OCI-LY3 (cell line): ENCODE data around the gene PRTFDC1.
"Not testable (repeated sequence)": the region's sequence is repeated elsewhere in the genome, so short reads cannot be mapped to it uniquely, and the experiment has no call there.

Experiments used
- H2AFZ ChIP-seq: fragments of 200-600, 300-600 bp; shearing (Covaris generic); 2 replicates; pipeline ENCODE4 v1.6.0; 2014; ENCODE audit warnings: antibody characterized with exemption, low read depth, low read length
- H3K27ac ChIP-seq: fragments of 200-600, 300-600 bp; sonication (generic); 2 replicates; pipeline ENCODE4 v1.5.1; 2014; ENCODE audit warnings: mild to moderate bottlenecking, low read length, moderate library complexity, mixed read lengths
- H3K27me3 ChIP-seq: fragments of 200-600, 300-600 bp; sonication (generic); 2 replicates; pipeline ENCODE4 v1.6.1; 2014; ENCODE audit warnings: low read depth, low read length, mixed read lengths
- H3K36me3 ChIP-seq: fragments of 200-600, 300-600 bp; sonication (generic); replicated peaks from 2 replicates; pipeline ENCODE3; 2014; ENCODE audit warnings: low read depth, low read length, mixed read lengths
- H3K4me1 ChIP-seq: fragments of 300-600, 200-600 bp; sonication (generic); 2 replicates; pipeline ENCODE4 v1.6.1; 2014; ENCODE audit warnings: low read length, mixed read lengths
- H3K4me2 ChIP-seq: fragments of 200-600, 300-600 bp; sonication (generic); 2 replicates; pipeline ENCODE4 v1.6.1; 2014; ENCODE audit warnings: low read length, mixed read lengths
- H3K4me3 ChIP-seq: fragments of 300-600, 200-600 bp; sonication (generic); 2 replicates; pipeline ENCODE4 v1.5.1; 2014; ENCODE audit warnings: antibody characterized with exemption, mild to moderate bottlenecking, low read length, moderate library complexity
- H3K79me2 ChIP-seq: fragments of 300-600, 200-600 bp; shearing (Covaris generic); 2 replicates; pipeline ENCODE4 v1.6.1; 2014; ENCODE audit warnings: mild to moderate bottlenecking, low read length, mixed read lengths
- H3K9ac ChIP-seq: fragments of 300-600, 200-600 bp; shearing (Covaris generic); 2 replicates; pipeline ENCODE4 v1.6.0; 2014; ENCODE audit warnings: mild to moderate bottlenecking, low read length, moderate library complexity
- H3K9me3 ChIP-seq: fragments of 200-600, 300-600 bp; shearing (Covaris generic); 2 replicates; pipeline ENCODE4 v1.6.1; 2014; ENCODE audit warnings: low read length, mixed read lengths; ENCODE audit not compliant: insufficient read depth
- H4K20me1 ChIP-seq: fragments of 200-600, 300-600 bp; sonication (generic); 2 replicates; pipeline ENCODE4 v1.6.1; 2016; ENCODE audit warnings: low read length, mixed read lengths; ENCODE audit not compliant: insufficient read depth
- EZH2phosphoT487 ChIP-seq: fragments of 200-600 bp; shearing (Covaris generic); IDR thresholded peaks from 2 replicates; pipeline ENCODE4 v1.6.1; 2018; ENCODE audit warnings: antibody characterized with exemption, mixed run types, low read depth
- TF ChIP-seq, protein P1 (sequence below): fragments of 200-600, 300-600 bp; sonication (generic); IDR thresholded peaks from 2 replicates; pipeline ENCODE4 v1.5.1; 2014; ENCODE audit warnings: antibody characterized with exemption, low read length, low read depth

PRTFDC1 gene

DNA sequence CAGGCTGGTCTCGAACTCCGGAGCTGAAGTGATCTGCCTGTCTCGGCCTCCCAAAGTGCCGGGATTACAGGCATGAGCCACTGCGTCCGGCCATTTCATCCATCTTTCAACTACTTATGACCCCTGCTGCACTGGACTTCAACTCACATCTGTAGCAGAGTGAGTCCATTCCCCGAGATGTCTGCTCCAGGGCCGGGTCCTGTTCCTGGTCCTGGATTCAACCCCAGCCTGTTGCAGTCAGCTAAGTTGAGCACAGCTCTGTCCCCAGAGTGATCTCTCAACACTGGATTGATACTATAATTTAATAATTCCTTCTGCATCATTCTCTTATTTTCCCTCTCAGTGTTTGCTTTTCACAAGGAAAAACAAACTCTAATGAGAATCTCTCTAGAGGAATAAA lies 25.8 kb downstream of the PRTFDC1 start:
- no peaks in the 10 kb centered on the region for H3K27me3 ChIP-seq
- no peak overlapping the region for H3K4me3 ChIP-seq
- H3K9me3 ChIP-seq = no peaks in the 10 kb centered on the region
- no peak overlapping the region for H3K9ac ChIP-seq
- no peaks in the 10 kb centered on the region for H3K36me3 ChIP-seq
- H3K79me2 ChIP-seq = no peaks in the 10 kb centered on the region
- H3K4me2 ChIP-seq = no peak overlapping the region
- no peak overlapping the region for H3K27ac ChIP-seq
- H4K20me1 ChIP-seq = no peaks in the 10 kb centered on the region
- H2AFZ ChIP-seq = no peak overlapping the region
- no peak for TF ChIP-seq EZH2phosphoT487
- TF ChIP-seq, protein P1, sequence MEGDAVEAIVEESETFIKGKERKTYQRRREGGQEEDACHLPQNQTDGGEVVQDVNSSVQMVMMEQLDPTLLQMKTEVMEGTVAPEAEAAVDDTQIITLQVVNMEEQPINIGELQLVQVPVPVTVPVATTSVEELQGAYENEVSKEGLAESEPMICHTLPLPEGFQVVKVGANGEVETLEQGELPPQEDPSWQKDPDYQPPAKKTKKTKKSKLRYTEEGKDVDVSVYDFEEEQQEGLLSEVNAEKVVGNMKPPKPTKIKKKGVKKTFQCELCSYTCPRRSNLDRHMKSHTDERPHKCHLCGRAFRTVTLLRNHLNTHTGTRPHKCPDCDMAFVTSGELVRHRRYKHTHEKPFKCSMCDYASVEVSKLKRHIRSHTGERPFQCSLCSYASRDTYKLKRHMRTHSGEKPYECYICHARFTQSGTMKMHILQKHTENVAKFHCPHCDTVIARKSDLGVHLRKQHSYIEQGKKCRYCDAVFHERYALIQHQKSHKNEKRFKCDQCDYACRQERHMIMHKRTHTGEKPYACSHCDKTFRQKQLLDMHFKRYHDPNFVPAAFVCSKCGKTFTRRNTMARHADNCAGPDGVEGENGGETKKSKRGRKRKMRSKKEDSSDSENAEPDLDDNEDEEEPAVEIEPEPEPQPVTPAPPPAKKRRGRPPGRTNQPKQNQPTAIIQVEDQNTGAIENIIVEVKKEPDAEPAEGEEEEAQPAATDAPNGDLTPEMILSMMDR = no peak
- peaks cover 7% of the 10 kb centered on the region for H3K4me1 ChIP-seq

DNA sequence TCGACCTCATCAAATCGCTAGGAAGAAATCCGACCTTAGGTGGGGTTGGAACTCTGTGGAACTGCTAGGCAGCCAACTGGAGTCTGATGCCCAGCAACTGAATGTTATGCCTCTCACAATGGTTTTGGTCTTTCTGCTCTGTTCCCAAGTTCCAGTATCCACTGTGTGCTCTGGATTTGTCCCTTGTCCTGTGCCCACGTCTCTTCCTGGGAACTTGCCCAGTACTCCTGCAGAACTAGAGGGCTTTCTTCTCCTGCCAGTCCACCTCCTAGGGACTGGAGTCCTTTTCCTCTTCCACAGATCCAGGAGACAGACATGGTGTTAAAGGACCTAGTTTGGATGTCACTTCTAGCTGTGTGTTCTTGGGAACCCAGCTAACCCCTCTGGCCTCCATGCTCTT lies 26.6 kb downstream of the PRTFDC1 start:
- Histone ChIP-seq H3K36me3 (no peaks in the 10 kb centered on the region), H3K9ac (no peak overlapping the region), H3K4me3 (no peak overlapping the region), H3K4me1 (peaks cover 12% of the 10 kb centered on the region), H3K27me3 (no peaks in the 10 kb centered on the region), H3K9me3 (no peaks in the 10 kb centered on the region), H2AFZ (no peak overlapping the region), H3K4me2 (no peak overlapping the region), H3K79me2 (no peaks in the 10 kb centered on the region), H4K20me1 (no peaks in the 10 kb centered on the region), H3K27ac (no peak overlapping the region)
- no peak for TF ChIP-seq EZH2phosphoT487
- TF ChIP-seq, protein P1 = no peak

DNA sequence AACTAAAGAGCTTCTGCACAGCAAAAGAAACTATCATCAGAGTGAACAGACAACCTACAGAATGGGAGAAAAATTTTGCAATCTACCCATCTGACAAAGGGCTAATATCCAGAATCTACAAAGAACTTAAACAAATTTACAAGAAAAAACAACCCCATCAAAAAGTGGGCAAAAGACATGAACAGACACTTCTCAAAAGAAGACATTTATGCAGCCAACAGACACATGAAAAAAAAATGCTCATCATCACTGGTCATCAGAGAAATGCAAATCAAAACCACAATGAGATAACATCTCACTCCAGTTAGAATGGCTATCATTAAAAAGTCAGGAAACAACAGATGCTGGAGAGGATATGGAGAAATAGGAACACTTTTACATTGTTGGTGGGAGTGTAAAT lies 27.9 kb downstream of the PRTFDC1 start:
- not testable (repeated sequence) for H2AFZ ChIP-seq, H3K36me3 ChIP-seq, H3K27ac ChIP-seq, H3K4me2 ChIP-seq, H4K20me1 ChIP-seq, H3K79me2 ChIP-seq, H3K9me3 ChIP-seq, H3K4me3 ChIP-seq, H3K27me3 ChIP-seq, H3K4me1 ChIP-seq, H3K9ac ChIP-seq

DNA sequence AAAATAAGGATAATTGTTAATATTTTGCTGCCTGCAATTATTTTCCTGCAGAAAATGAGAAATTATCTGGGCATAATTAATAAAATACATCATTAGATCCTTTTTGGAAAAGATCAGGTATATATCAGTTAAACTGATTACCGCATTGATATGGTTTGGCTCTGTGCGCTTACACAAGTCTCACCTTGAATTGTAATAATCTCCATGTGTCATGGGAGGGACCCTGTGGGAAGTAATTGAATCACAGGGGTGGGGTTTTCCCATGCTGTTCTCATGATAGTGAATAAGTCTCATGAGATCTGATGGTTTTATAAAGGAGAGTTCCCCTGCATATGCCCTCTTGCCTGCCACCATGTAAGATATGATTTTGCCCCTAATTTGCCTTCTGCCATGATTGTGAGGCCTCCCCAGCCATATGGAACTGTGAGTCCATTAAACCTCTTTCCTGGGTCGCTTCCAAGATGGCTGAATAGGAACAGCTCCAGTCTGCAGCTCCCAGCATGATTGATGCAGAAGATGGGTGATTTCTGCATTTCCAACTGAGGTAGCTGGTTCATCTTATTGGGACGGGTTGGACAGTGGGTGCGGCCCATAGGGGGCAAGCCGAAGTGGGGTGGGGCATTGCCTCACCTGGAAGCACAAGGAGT lies 30.1 kb downstream of the PRTFDC1 start:
- H3K27ac ChIP-seq, H3K4me2 ChIP-seq, H3K36me3 ChIP-seq, H3K27me3 ChIP-seq, H3K9ac ChIP-seq, H3K4me3 ChIP-seq, H2AFZ ChIP-seq, H4K20me1 ChIP-seq, H3K4me1 ChIP-seq, H3K79me2 ChIP-seq, H3K9me3 ChIP-seq: not testable (repeated sequence)

DNA sequence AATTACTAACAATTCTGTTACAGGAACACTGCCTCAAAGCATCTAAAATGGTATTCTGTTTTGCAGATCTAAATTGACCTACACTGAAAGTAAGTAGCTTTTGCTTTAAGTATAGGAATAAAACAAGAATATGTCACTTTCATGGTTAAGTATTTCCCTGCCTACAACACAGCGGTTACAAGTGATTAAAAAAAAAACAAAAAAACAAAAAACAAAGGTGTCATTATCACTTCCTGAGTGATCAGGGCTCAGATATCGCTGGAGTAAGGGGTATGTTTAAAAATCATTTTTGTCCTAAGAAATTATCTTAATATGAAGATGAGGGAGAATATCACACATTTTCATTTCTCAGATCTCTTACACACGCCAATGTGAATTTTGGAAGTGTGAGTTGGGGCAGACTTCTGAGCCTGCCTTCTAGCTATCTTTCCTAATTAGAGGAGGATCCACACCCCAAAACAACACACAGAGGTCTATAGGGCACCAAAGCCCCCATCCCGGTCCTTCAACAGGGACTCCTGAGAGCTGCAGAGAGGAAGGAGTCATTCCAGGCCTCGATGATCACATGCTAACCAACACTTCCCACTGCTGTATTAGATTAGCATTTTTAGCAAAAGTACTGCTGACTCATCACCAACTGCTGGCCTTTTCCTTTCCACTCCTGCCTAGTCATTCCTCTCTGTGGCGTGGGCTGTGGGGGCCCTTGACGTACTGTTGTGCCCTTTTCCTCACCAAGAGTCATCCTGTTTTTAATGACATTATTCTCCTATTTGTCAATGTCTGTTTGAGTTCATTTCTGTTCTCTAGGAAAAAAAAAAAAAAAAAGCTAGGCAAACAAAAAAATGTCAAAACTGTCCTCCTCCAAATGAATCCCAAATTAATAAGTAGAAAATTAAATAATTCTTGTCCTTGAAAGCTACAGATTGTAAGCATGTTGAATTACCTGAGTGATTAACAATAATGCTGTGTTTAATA lies 31.2 kb downstream of the PRTFDC1 start:
- no peak overlapping the region for H3K27ac ChIP-seq
- H2AFZ ChIP-seq = no peak overlapping the region
- H3K4me2 ChIP-seq = no peak overlapping the region

DNA sequence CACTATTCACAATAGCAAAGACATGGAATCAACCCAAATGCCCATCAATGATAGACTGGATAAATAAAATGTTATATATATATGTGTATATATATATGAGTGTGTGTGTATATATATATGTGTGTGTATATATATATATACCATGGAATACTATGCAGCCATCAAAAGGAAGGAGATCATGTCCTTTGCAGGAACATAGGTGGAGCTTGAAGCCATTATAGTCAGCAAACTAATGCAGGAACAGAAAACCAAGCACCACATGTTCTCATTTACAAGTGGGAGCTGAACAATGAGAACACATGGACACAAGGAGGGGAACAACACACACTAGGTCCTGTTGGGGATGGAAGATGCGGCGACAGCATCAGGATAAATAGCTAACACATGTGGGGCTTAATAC lies 32.2 kb downstream of the PRTFDC1 start:
- H2AFZ ChIP-seq, H4K20me1 ChIP-seq, H3K79me2 ChIP-seq, H3K9me3 ChIP-seq, H3K4me3 ChIP-seq, H3K36me3 ChIP-seq, H3K9ac ChIP-seq, H3K4me1 ChIP-seq, H3K27ac ChIP-seq, H3K4me2 ChIP-seq, H3K27me3 ChIP-seq: not testable (repeated sequence)

More for the DNA sequence above, 31.2 kb downstream of the PRTFDC1 start:
- TF ChIP-seq, protein P1 = no peak
- no peak for TF ChIP-seq EZH2phosphoT487
- no peak overlapping the region for H3K9ac ChIP-seq
- no peaks in the 10 kb centered on the region for H3K36me3 ChIP-seq
- H3K79me2 ChIP-seq = no peaks in the 10 kb centered on the region
- peaks cover 5% of the 10 kb centered on the region; the same call in 1 of the 2 replicates for H3K4me1 ChIP-seq
- no peak overlapping the region for H3K4me3 ChIP-seq
- H4K20me1 ChIP-seq = no peaks in the 10 kb centered on the region
- H3K27me3 ChIP-seq = no peaks in the 10 kb centered on the region
- H3K9me3 ChIP-seq = no peaks in the 10 kb centered on the region

DNA sequence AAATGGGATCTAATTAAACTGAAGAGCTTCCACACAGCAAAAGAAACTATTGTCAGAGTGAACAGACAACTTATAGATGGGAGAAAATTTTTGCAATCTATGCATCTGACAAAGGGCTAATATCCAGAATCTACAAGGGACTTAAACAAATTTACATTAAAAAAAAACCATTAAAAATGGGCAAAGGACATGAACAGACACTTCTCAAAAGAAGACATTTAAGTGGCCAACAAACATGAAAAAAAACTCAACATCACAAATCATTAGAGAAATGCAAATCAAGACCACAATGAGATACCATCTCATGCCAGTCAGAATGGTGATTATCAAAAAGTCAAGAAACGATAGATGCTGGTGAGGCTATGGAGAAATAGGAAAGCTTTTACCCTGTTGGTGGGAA lies 32.8 kb downstream of the PRTFDC1 start:
- not testable (repeated sequence) for H3K27ac ChIP-seq, H2AFZ ChIP-seq, H3K27me3 ChIP-seq, H3K9me3 ChIP-seq, H4K20me1 ChIP-seq, H3K9ac ChIP-seq, H3K36me3 ChIP-seq, H3K4me2 ChIP-seq, H3K4me1 ChIP-seq, H3K4me3 ChIP-seq, H3K79me2 ChIP-seq
